ENCODE results near the gene KNOP1. TPM values are rescaled to one million over a fixed set of nuclear protein-coding genes. Genes with fewer than 3 reads are reported as not detected.

KNOP1 gene
- total RNA-seq, 1 donor from 2014 or later = 19.0 TPM

GRCh38 chr16:19690196-19690595 lies 27.8 kb downstream of the KNOP1 start:
- CTCF ChIA-PET = no interaction called here

GRCh38 chr16:19689342-19689741 lies 28.7 kb downstream of the KNOP1 start:
- no peak for DNase-seq
- ChIA-PET CTCF (no interaction called here), POLR2A (no interaction called here)
- no peak for ATAC-seq (ENCODE audit: low read depth)
- Mint-ChIP-seq H3K27ac (no peak overlapping the region), H3K36me3 (ENCODE audit: low read depth) (peaks cover 66% of the 10 kb centered on the region), H3K27me3 (no peaks in the 10 kb centered on the region), H3K4me1 (no peaks in the 10 kb centered on the region), H3K4me3 (no peak overlapping the region), H3K9me3 (peaks cover 6% of the 10 kb centered on the region)
- no peak for TF ChIP-seq CTCF (IDR thresholded peaks at IDR 0.05)
- intact Hi-C loops (cut with micrococcal nuclease) = no loop called here

More at GRCh38 chr16:19690196-19690595, 27.8 kb downstream of the KNOP1 start:
- no peak overlapping the region for H3K4me3 Mint-ChIP-seq
- H3K4me1 Mint-ChIP-seq = no peaks in the 10 kb centered on the region
- no peaks in the 10 kb centered on the region for H3K27me3 Mint-ChIP-seq
- intact Hi-C loops (cut with micrococcal nuclease) = no loop called here
- H3K9me3 Mint-ChIP-seq = peaks cover 3% of the 10 kb centered on the region
- peaks cover 63% of the 10 kb centered on the region for H3K36me3 Mint-ChIP-seq (ENCODE audit: low read depth)
- ATAC-seq (ENCODE audit: low read depth) (no peak), DNase-seq (no peak)
- POLR2A ChIA-PET = no interaction called here
- no peak for TF ChIP-seq CTCF (IDR thresholded peaks at IDR 0.05)
- H3K27ac Mint-ChIP-seq = no peak overlapping the region

GRCh38 chr16:19688396-19689024 lies 29.5 kb downstream of the KNOP1 start:
- ATAC-seq (ENCODE audit: low read depth) (no peak), DNase-seq (no peak)
- CTCF ChIA-PET = no interaction called here
- no peaks in the 10 kb centered on the region for H3K4me1 Mint-ChIP-seq
- no peak overlapping the region for H3K4me3 Mint-ChIP-seq
- POLR2A ChIA-PET = no interaction called here
- H3K27me3 Mint-ChIP-seq = no peaks in the 10 kb centered on the region
- no peak overlapping the region for H3K27ac Mint-ChIP-seq
- TF ChIP-seq CTCF (IDR thresholded peaks at IDR 0.05) = no peak
- intact Hi-C loops (cut with micrococcal nuclease) = no loop called here
- H3K9me3 Mint-ChIP-seq = peaks cover 7% of the 10 kb centered on the region
- H3K36me3 Mint-ChIP-seq (ENCODE audit: low read depth) = peaks cover 70% of the 10 kb centered on the region

GRCh38 chr16:19687279-19687678 lies 30.7 kb downstream of the KNOP1 start:
- no peak for TF ChIP-seq CTCF (IDR thresholded peaks at IDR 0.05)
- ATAC-seq (ENCODE audit: low read depth) = no peak
- no peak overlapping the region for H3K27ac Mint-ChIP-seq
- POLR2A ChIA-PET = no interaction called here
- CTCF ChIA-PET = no interaction called here
- intact Hi-C loops (cut with micrococcal nuclease) = no loop called here
- no peak for DNase-seq
- H3K27me3 Mint-ChIP-seq = no peaks in the 10 kb centered on the region
- peaks cover 74% of the 10 kb centered on the region for H3K36me3 Mint-ChIP-seq (ENCODE audit: low read depth)
- peaks cover 10% of the 10 kb centered on the region for H3K9me3 Mint-ChIP-seq
- H3K4me3 Mint-ChIP-seq = no peak overlapping the region
- H3K4me1 Mint-ChIP-seq = no peaks in the 10 kb centered on the region

DNA sequence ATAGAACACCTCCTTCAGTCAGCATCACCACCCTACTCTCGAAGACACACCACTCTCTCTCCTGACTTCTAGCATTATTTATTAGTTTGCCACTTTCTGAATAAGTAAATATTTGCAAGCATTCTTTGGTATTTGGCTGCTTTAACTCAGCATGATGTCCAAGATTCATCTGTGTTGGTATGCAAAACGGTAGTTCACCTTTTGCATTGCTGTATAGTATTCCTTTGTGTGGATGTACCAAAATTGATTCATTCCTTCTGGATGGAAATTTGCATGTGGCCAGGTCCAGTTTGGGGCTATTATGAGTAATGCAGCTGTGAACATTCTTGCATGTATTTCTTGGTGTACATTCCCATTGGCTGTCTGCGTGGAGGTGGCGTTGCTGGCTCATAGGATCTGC lies 32.9 kb downstream of the KNOP1 start:
- H3K4me1 Mint-ChIP-seq = no peaks in the 10 kb centered on the region
- H3K27ac Mint-ChIP-seq = no peak overlapping the region
- ChIA-PET POLR2A (no interaction called here), CTCF (interaction anchor here (0.6 kb wide), 1 partner anchor 35 kb away, joined by 3 read pairs; no protein-coding TSS in a partner anchor)
- ATAC-seq (ENCODE audit: low read depth) (no peak), DNase-seq (no peak)
- peaks cover 77% of the 10 kb centered on the region for H3K36me3 Mint-ChIP-seq (ENCODE audit: low read depth)
- no peak overlapping the region for H3K4me3 Mint-ChIP-seq
- intact Hi-C loops (cut with micrococcal nuclease) = no loop called here
- no peak for TF ChIP-seq CTCF (IDR thresholded peaks at IDR 0.05)
- no peaks in the 10 kb centered on the region for H3K27me3 Mint-ChIP-seq
- H3K9me3 Mint-ChIP-seq = peaks cover 10% of the 10 kb centered on the region
